Measurements from ENCODE around the gene XAF1.
"Not testable (repeated sequence)": the region's sequence is repeated elsewhere in the genome, so short reads cannot be mapped to it uniquely, and the experiment has no call there.

Gene XAF1

DNA sequence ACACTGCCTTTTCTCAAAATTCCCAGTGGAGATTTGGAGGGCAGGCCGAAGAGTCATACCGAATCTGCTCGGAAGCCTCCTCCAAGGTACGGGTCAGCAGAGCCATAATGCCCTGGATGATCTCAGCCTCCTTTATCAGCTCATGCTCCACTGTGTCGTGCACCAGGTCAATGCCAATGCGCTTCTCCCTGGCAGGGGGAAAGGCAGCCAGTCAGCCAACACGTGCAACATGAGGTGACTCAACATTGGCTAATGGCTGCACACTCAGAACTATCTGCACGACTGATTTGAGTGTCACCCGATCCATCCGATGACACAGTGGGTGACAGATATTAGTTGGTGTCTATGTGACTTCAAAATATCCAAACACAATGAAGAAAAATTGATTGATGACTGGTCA is 59.9 kb downstream of the XAF1 start:
- Histone ChIP-seq H3K36me3 (ENCODE audit: low read length) (no peaks in the 10 kb centered on the region), H3K9me3 (ENCODE audit: insufficient read depth, low read length) (no peaks in the 10 kb centered on the region), H3K9ac (ENCODE audit: low read length) (no peak overlapping the region), H3K27ac (ENCODE audit: low read depth, low read length) (no peak overlapping the region), H3K27me3 (ENCODE audit: low read length) (no peaks in the 10 kb centered on the region), H2AFZ (ENCODE audit: low read depth, low read length, severe bottlenecking) (no peak overlapping the region), H3K4me2 (ENCODE audit: low read depth, low read length, poor library complexity, severe bottlenecking) (no peak overlapping the region), H3K4me3 (ENCODE audit: insufficient read depth, low read length, poor library complexity, severe bottlenecking) (no peak overlapping the region), H3F3A (ENCODE audit: insufficient read depth) (no peaks in the 10 kb centered on the region), H3K79me2 (ENCODE audit: insufficient read depth, low read length) (no peaks in the 10 kb centered on the region), H4K20me1 (ENCODE audit: low read depth, low read length) (no peaks in the 10 kb centered on the region), H3K9me2 (replicated peaks; ENCODE audit: insufficient read depth, low read length) (no peaks in the 10 kb centered on the region)
- TF ChIP-seq, protein P1, sequence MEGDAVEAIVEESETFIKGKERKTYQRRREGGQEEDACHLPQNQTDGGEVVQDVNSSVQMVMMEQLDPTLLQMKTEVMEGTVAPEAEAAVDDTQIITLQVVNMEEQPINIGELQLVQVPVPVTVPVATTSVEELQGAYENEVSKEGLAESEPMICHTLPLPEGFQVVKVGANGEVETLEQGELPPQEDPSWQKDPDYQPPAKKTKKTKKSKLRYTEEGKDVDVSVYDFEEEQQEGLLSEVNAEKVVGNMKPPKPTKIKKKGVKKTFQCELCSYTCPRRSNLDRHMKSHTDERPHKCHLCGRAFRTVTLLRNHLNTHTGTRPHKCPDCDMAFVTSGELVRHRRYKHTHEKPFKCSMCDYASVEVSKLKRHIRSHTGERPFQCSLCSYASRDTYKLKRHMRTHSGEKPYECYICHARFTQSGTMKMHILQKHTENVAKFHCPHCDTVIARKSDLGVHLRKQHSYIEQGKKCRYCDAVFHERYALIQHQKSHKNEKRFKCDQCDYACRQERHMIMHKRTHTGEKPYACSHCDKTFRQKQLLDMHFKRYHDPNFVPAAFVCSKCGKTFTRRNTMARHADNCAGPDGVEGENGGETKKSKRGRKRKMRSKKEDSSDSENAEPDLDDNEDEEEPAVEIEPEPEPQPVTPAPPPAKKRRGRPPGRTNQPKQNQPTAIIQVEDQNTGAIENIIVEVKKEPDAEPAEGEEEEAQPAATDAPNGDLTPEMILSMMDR (IDR thresholded peaks at IDR 0.05; ENCODE audit: insufficient read depth, low read length, poor library complexity, severe bottlenecking), result no peak
- TF ChIP-seq EZH2phosphoT487 (conservative IDR thresholded peaks at IDR 0.05; ENCODE audit: low read length), result no peak

DNA sequence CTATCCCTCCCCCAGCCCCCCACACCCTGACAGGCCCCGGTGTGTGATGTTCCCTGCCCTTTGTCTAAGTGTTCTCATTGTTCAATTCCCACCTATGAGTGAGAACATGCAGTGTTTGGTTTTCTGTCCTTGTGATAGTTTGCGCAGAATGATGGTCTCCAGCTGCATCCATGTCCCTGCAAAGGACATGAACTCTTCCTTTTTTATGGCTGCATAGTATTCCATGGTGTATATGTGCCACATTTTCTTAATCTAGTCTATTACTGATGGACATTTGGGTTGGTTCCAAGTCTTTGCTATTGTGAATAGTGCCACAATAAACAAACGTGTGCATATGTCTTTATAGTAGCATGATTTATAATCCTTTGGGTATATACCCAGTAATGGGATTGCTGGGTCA is 60.5 kb downstream of the XAF1 start:
- not testable (repeated sequence) for H3K4me3 ChIP-seq (ENCODE audit: insufficient read depth, low read length, poor library complexity, severe bottlenecking); H3K27me3 ChIP-seq (ENCODE audit: low read length); H3K9me2 ChIP-seq (replicated peaks; ENCODE audit: insufficient read depth, low read length); H3K79me2 ChIP-seq (ENCODE audit: insufficient read depth, low read length); H3K4me2 ChIP-seq (ENCODE audit: low read depth, low read length, poor library complexity, severe bottlenecking); H3K36me3 ChIP-seq (ENCODE audit: low read length); H3K9ac ChIP-seq (ENCODE audit: low read length); H3K9me3 ChIP-seq (ENCODE audit: insufficient read depth, low read length); H4K20me1 ChIP-seq (ENCODE audit: low read depth, low read length); H3F3A ChIP-seq (ENCODE audit: insufficient read depth); H2AFZ ChIP-seq (ENCODE audit: low read depth, low read length, severe bottlenecking); H3K27ac ChIP-seq (ENCODE audit: low read depth, low read length)

DNA sequence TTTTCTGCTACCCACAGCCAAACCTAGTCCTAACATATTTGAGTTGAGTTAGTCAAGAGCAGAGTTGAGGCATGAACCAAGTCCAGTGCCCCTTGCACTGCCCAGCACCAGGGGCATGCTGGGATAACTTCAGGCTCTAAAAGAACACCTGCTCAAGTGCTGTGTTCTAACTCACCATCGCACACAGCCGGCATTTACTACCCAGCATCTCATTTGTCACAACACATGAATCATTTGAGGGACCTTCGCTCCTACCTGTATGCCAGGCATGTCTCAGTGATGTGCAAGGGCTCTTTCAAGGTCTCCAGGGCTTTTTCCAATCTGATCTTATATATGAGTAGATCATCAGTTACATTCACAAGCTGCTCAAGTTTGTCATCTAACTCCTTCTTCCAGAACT is 63.1 kb downstream of the XAF1 start:
- Histone ChIP-seq H3K9me2 (replicated peaks; ENCODE audit: insufficient read depth, low read length) (no peaks in the 10 kb centered on the region), H3K4me2 (ENCODE audit: low read depth, low read length, poor library complexity, severe bottlenecking) (no peak overlapping the region), H3K36me3 (ENCODE audit: low read length) (no peaks in the 10 kb centered on the region), H3F3A (ENCODE audit: insufficient read depth) (no peaks in the 10 kb centered on the region), H4K20me1 (ENCODE audit: low read depth, low read length) (no peaks in the 10 kb centered on the region), H3K9ac (ENCODE audit: low read length) (no peak overlapping the region), H3K27me3 (ENCODE audit: low read length) (no peaks in the 10 kb centered on the region), H2AFZ (ENCODE audit: low read depth, low read length, severe bottlenecking) (no peak overlapping the region), H3K4me3 (ENCODE audit: insufficient read depth, low read length, poor library complexity, severe bottlenecking) (no peak overlapping the region), H3K27ac (ENCODE audit: low read depth, low read length) (no peak overlapping the region), H3K9me3 (ENCODE audit: insufficient read depth, low read length) (no peaks in the 10 kb centered on the region), H3K79me2 (ENCODE audit: insufficient read depth, low read length) (no peaks in the 10 kb centered on the region)
- no peak for TF ChIP-seq EZH2phosphoT487 (conservative IDR thresholded peaks at IDR 0.05; ENCODE audit: low read length)
- TF ChIP-seq, protein P1 (IDR thresholded peaks at IDR 0.05; ENCODE audit: insufficient read depth, low read length, poor library complexity, severe bottlenecking), result no peak

DNA sequence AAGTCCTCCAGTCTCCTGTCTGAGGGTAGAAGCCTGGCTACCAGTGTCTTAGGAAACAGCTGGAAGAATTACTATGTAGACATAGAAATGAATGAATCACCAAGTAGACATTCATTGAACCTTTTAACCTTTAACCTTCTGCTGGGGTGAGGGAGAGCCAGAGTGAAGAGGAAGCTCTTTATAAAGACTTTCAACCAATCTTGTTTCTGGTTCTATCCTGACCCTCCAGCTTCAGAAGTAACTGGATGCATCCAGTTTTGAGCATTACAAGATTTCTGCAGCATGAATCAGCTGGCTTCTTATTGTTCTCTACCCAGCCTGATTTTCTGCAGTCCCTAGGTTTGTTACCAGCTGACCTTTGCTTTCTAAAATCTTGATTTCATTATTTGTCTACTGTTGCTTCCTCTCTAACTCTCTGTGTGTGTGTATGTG is 67.2 kb downstream of the XAF1 start:
- H3K4me2 ChIP-seq (ENCODE audit: low read depth, low read length, poor library complexity, severe bottlenecking), result no peak overlapping the region
- H3K9me3 ChIP-seq (ENCODE audit: insufficient read depth, low read length), result no peaks in the 10 kb centered on the region
- no peak overlapping the region for H3K4me3 ChIP-seq (ENCODE audit: insufficient read depth, low read length, poor library complexity, severe bottlenecking)
- H2AFZ ChIP-seq (ENCODE audit: low read depth, low read length, severe bottlenecking), result no peak overlapping the region
- H4K20me1 ChIP-seq (ENCODE audit: low read depth, low read length), result no peaks in the 10 kb centered on the region
- no peak overlapping the region for H3K9ac ChIP-seq (ENCODE audit: low read length)
- no peak for TF ChIP-seq EZH2phosphoT487 (conservative IDR thresholded peaks at IDR 0.05; ENCODE audit: low read length)
- TF ChIP-seq, protein P1 (IDR thresholded peaks at IDR 0.05; ENCODE audit: insufficient read depth, low read length, poor library complexity, severe bottlenecking), result no peak
- no peaks in the 10 kb centered on the region for H3K27me3 ChIP-seq (ENCODE audit: low read length)
- no peaks in the 10 kb centered on the region for H3K79me2 ChIP-seq (ENCODE audit: insufficient read depth, low read length)
- no peaks in the 10 kb centered on the region for H3F3A ChIP-seq (ENCODE audit: insufficient read depth)
- H3K9me2 ChIP-seq (replicated peaks; ENCODE audit: insufficient read depth, low read length), result no peaks in the 10 kb centered on the region
- no peaks in the 10 kb centered on the region for H3K36me3 ChIP-seq (ENCODE audit: low read length)
- H3K27ac ChIP-seq (ENCODE audit: low read depth, low read length), result no peak overlapping the region

Measured in SU-DHL-6 (cell line).